GM21737 (cell line): ENCODE data around the gene KPNA4.
"Not testable (repeated sequence)": the region's sequence is repeated elsewhere in the genome, so short reads cannot be mapped to it uniquely, and the experiment has no call there.

ENCODE experiments used
- ATAC-seq: cut with Tn5 transposase; IDR thresholded peaks from one replicate; pipeline ENCODE4 v1.9.1; 2021; ENCODE audit warnings: mild to moderate bottlenecking, moderate library complexity; ENCODE audit not compliant: unreplicated experiment

KPNA4 gene

GRCh38 chr3:160573955-160574525 lies 8.7 kb upstream of the KPNA4 start:
- not testable (repeated sequence) for ATAC-seq

GRCh38 chr3:160569894-160570652 lies 4.7 kb upstream of the KPNA4 start:
- no peak for ATAC-seq

- ATAC-seq: no peak
Observed at GRCh38 chr3:160568989-160569388, 3.6 kb upstream of the KPNA4 start.

- no peak for ATAC-seq
Observed at GRCh38 chr3:160567774-160568173, 2.4 kb upstream of the KPNA4 start.

GRCh38 chr3:160566499-160566898 lies 1.1 kb upstream of the KPNA4 start:
- ATAC-seq: no peak

- ATAC-seq: peak; percentile 43
Observed at GRCh38 chr3:160564949-160565441, 376 bp downstream of the KPNA4 start.

- ATAC-seq: no peak
Observed at GRCh38 chr3:160564258-160564911, 986 bp downstream of the KPNA4 start.

- ATAC-seq: no peak
Observed at GRCh38 chr3:160562952-160563351, 2.4 kb downstream of the KPNA4 start.

- no peak for ATAC-seq
Observed at GRCh38 chr3:160557571-160557970, 7.8 kb downstream of the KPNA4 start.

GRCh38 chr3:160556141-160556540 lies 9.2 kb downstream of the KPNA4 start:
- ATAC-seq: no peak

GRCh38 chr3:160554980-160555379 lies 10.4 kb downstream of the KPNA4 start:
- ATAC-seq: no peak

GRCh38 chr3:160553827-160554226 lies 11.5 kb downstream of the KPNA4 start:
- no peak for ATAC-seq

- ATAC-seq: no peak
Observed at GRCh38 chr3:160546727-160547126, 18.6 kb downstream of the KPNA4 start.

- ATAC-seq: no peak
Observed at GRCh38 chr3:160545504-160545871, 19.9 kb downstream of the KPNA4 start.

- no peak for ATAC-seq
Observed at GRCh38 chr3:160544844-160545503, 20.4 kb downstream of the KPNA4 start.

- no peak for ATAC-seq
Observed at GRCh38 chr3:160540551-160540950, 24.8 kb downstream of the KPNA4 start.

- no peak for ATAC-seq
Observed at GRCh38 chr3:160538895-160539294, 26.5 kb downstream of the KPNA4 start.

- no peak for ATAC-seq
Observed at GRCh38 chr3:160537729-160538128, 27.6 kb downstream of the KPNA4 start.

- no peak for ATAC-seq
Observed at GRCh38 chr3:160532371-160532770, 33.0 kb downstream of the KPNA4 start.

GRCh38 chr3:160531311-160531710 lies 34.1 kb downstream of the KPNA4 start:
- no peak for ATAC-seq

GRCh38 chr3:160516391-160516790 lies 49.0 kb downstream of the KPNA4 start:
- not testable (repeated sequence) for ATAC-seq
